H9 (cell line): Measurements from ENCODE around the gene NRP1. TPM values are rescaled to one million over a fixed set of nuclear protein-coding genes. Genes with fewer than 3 reads are reported as not detected.

Experiments used
- DNase-seq: peaks from one replicate; pipeline ENCODE4 v3.0.0-alpha.2; 2017
- H2AFZ ChIP-seq: one replicate; pipeline ENCODE4 v1.6.1; 2013; ENCODE audit warnings: mild to moderate bottlenecking, low read length, control low read depth, moderate library complexity
- H2AK5ac ChIP-seq: 2 replicates; pipeline ENCODE4 v1.6.1; 2013; ENCODE audit warnings: low read length, control low read depth, mixed read lengths; ENCODE audit not compliant: insufficient read length
- H2BK120ac ChIP-seq: one replicate; pipeline ENCODE4 v1.6.1; 2013; ENCODE audit warnings: low read depth, mild to moderate bottlenecking, low read length, control low read depth, inconsistent platforms; ENCODE audit not compliant: poor library complexity, severe bottlenecking
- H2BK12ac ChIP-seq: 2 replicates; pipeline ENCODE4 v1.6.1; 2013; ENCODE audit warnings: low read length, control low read depth, mixed read lengths, low read depth; ENCODE audit not compliant: insufficient read length
- H2BK15ac ChIP-seq: 2 replicates; pipeline ENCODE4 v1.6.1; 2013; ENCODE audit warnings: low read depth, low read length, control low read depth
- H2BK20ac ChIP-seq: one replicate; pipeline ENCODE4 v1.6.1; 2013; ENCODE audit warnings: low read depth, mild to moderate bottlenecking, low read length, control low read depth, inconsistent platforms; ENCODE audit not compliant: poor library complexity, severe bottlenecking
- H2BK5ac ChIP-seq: 2 replicates; pipeline ENCODE4 v1.6.1; 2013; ENCODE audit warnings: low read length, control low read depth, mixed read lengths; ENCODE audit not compliant: insufficient read length
- H3K14ac ChIP-seq: 2 replicates; pipeline ENCODE4 v1.6.1; 2013; ENCODE audit warnings: low read length, control low read depth; ENCODE audit not compliant: insufficient read depth
- H3K18ac ChIP-seq: 2 replicates; pipeline ENCODE4 v1.6.1; 2013; ENCODE audit warnings: low read depth, mild to moderate bottlenecking, mixed read lengths, low read length, control low read depth; ENCODE audit not compliant: insufficient read length
- H3K23ac ChIP-seq: 2 replicates; pipeline ENCODE4 v1.6.1; 2013; ENCODE audit warnings: low read length, control low read depth, mixed read lengths, low read depth; ENCODE audit not compliant: insufficient read length
- H3K23me2 ChIP-seq: 2 replicates; pipeline ENCODE4 v1.6.1; 2013; ENCODE audit warnings: low read depth, mild to moderate bottlenecking, mixed read lengths, low read length, control low read depth; ENCODE audit not compliant: insufficient read length, poor library complexity, severe bottlenecking
- H3K27ac ChIP-seq: 2 replicates; pipeline ENCODE4 v1.5.1; 2013; ENCODE audit warnings: low read length, control low read depth, mixed read lengths, low read depth; ENCODE audit not compliant: insufficient read length
- H3K27me3 ChIP-seq: 2 replicates; pipeline ENCODE4 v1.6.1; 2013; ENCODE audit warnings: low read length, control low read depth, inconsistent platforms; ENCODE audit not compliant: insufficient read depth
- H3K4ac ChIP-seq: 2 replicates; pipeline ENCODE4 v1.6.1; 2013; ENCODE audit warnings: low read depth, mild to moderate bottlenecking, control low read depth, inconsistent platforms, low read length, moderate library complexity
- H3K4me1 ChIP-seq: 2 replicates; pipeline ENCODE4 v1.6.1; 2013; ENCODE audit warnings: low read length, control low read depth, inconsistent platforms; ENCODE audit not compliant: insufficient read depth
- H3K4me2 ChIP-seq: 2 replicates; pipeline ENCODE4 v1.6.1; 2013; ENCODE audit warnings: low read length, control low read depth, mixed read lengths; ENCODE audit not compliant: insufficient read length, insufficient read depth
- H3K56ac ChIP-seq: 2 replicates; pipeline ENCODE4 v1.6.1; 2013; ENCODE audit warnings: low read depth, mild to moderate bottlenecking, mixed read lengths, low read length, control low read depth; ENCODE audit not compliant: insufficient read length
- H3K79me1 ChIP-seq: 2 replicates; pipeline ENCODE4 v1.6.1; 2013; ENCODE audit warnings: low read depth, mild to moderate bottlenecking, moderate library complexity, low read length, control low read depth, inconsistent platforms; ENCODE audit not compliant: insufficient read depth, poor library complexity, severe bottlenecking
- H3K79me2 ChIP-seq: 2 replicates; pipeline ENCODE4 v1.6.1; 2013; ENCODE audit warnings: low read length, control low read depth, inconsistent platforms; ENCODE audit not compliant: insufficient read depth
- H3K9ac ChIP-seq: 2 replicates; pipeline ENCODE4 v1.6.1; 2013; ENCODE audit warnings: low read length, control low read depth, mixed read lengths; ENCODE audit not compliant: insufficient read length; ENCODE audit errors: extremely low read depth
- H3K9me3 ChIP-seq: one replicate; pipeline ENCODE4 v1.6.1; 2013; ENCODE audit warnings: low read depth, low read length, inconsistent platforms; ENCODE audit not compliant: control insufficient read depth
- H3T11ph ChIP-seq: one replicate; pipeline ENCODE4 v1.6.1; 2013; ENCODE audit warnings: mild to moderate bottlenecking, low read length, control low read depth, inconsistent platforms
- H4K20me1 ChIP-seq: one replicate; pipeline ENCODE4 v1.6.1; 2013; ENCODE audit not compliant: control insufficient read depth, insufficient read length, insufficient read depth
- H4K5ac ChIP-seq: 2 replicates; pipeline ENCODE4 v1.6.1; 2013; ENCODE audit warnings: low read depth, mild to moderate bottlenecking, mixed read lengths, low read length, control low read depth; ENCODE audit not compliant: insufficient read length
- H4K8ac ChIP-seq: replicated peaks from 2 replicates; pipeline ENCODE4 v1.6.1; 2013; ENCODE audit warnings: low read length, control low read depth, mixed read lengths, low read depth; ENCODE audit not compliant: insufficient read length
- H4K91ac ChIP-seq: 2 replicates; pipeline ENCODE4 v1.6.1; 2013; ENCODE audit warnings: low read depth, mild to moderate bottlenecking, moderate library complexity, mixed read lengths, low read length, control low read depth; ENCODE audit not compliant: insufficient read length
- H3K27ac Mint-ChIP-seq, 3 experiments: 2 replicates in 2 of 3; 3 replicates in 1 of 3; pipeline ENCODE4 v1.8.0; 2020 to 2021; ENCODE audit warnings: mixed read lengths in 3 of 3, mild to moderate bottlenecking in 1 of 3, moderate library complexity in 1 of 3
- H3K27me3 Mint-ChIP-seq: 2 replicates; pipeline ENCODE4 v1.8.0; 2021; ENCODE audit warnings: low read depth, mild to moderate bottlenecking, moderate library complexity, mixed read lengths
- H3K36me3 Mint-ChIP-seq, 3 experiments: 2 replicates in 2 of 3; 3 replicates in 1 of 3; pipeline ENCODE4 v1.8.0; 2020 to 2021; ENCODE audit warnings: low read depth in 3 of 3, mixed read lengths in 3 of 3; ENCODE audit not compliant: insufficient read depth in 1 of 3
- H3K4me1 Mint-ChIP-seq, 2 experiments: 2 replicates each; pipeline ENCODE4 v1.8.0; 2020; ENCODE audit warnings: mixed read lengths in 2 of 2
- H3K4me3 Mint-ChIP-seq, 2 experiments: 2 replicates in 1 of 2; 3 replicates in 1 of 2; pipeline ENCODE4 v1.8.0; 2020 to 2021; ENCODE audit warnings: mild to moderate bottlenecking in 2 of 2, mixed read lengths in 2 of 2, moderate library complexity in 1 of 2
- H3K9me3 Mint-ChIP-seq, 2 experiments: 2 replicates in 1 of 2; 3 replicates in 1 of 2; pipeline ENCODE4 v1.8.0; 2020; ENCODE audit warnings: mild to moderate bottlenecking in 2 of 2, mixed read lengths in 2 of 2, moderate library complexity in 1 of 2
- CTCF ChIP-seq: fragments of 200-600 bp; sonication (generic); conservative IDR thresholded peaks from 3 replicates; pipeline ENCODE4 v1.8.0; 2021; ENCODE audit warnings: antibody characterized with exemption, mild to moderate bottlenecking
- WGBS: extraction: QIAGEN DNeasy Blood & Tissue Kit; methylation state at CpG from one replicate; pipeline ENCODE4 v1.1.7; 2013; ENCODE audit warnings: missing lambda C conversion rate, low lambda C conversion rate, mixed read lengths; ENCODE audit not compliant: insufficient read length; ENCODE audit errors: extremely low coverage; 5-methylcytosine and 5-hydroxymethylcytosine counted together
- total RNA-seq: library from RNA; stranded (reverse); gene quantifications from 2 replicates; pipeline ENCODE4 v1.2.1, GENCODE V29; 2021

The NRP1 gene
- total RNA-seq, 1 experiment from 2014 or later: 4.6 TPM

GRCh38 chr10:33330543-33331378, 3.7 kb downstream of the NRP1 start:
- H3K36me3 Mint-ChIP-seq: no peaks in the 10 kb centered on the region
- H2AFZ ChIP-seq: no peak overlapping the region
- peak; percentile 69 for DNase-seq
- no peaks in the 10 kb centered on the region; a peak in 1 of 5 replicates for H3K9me3 Mint-ChIP-seq
- no peak overlapping the region for H3K4me2 ChIP-seq
- H4K8ac ChIP-seq: no peak overlapping the region
- H4K5ac ChIP-seq: no peak overlapping the region
- H2BK5ac ChIP-seq: no peak overlapping the region
- no peak overlapping the region for H3K23ac ChIP-seq
- no peak overlapping the region for H2AK5ac ChIP-seq
- no peaks in the 10 kb centered on the region for H3K4me1 ChIP-seq
- no peak overlapping the region for H4K91ac ChIP-seq
- no peak overlapping the region for H2BK20ac ChIP-seq
- H4K20me1 ChIP-seq: no peaks in the 10 kb centered on the region
- H3K56ac ChIP-seq: no peak overlapping the region
- H2BK12ac ChIP-seq: no peak overlapping the region
- no peak overlapping the region for H3K18ac ChIP-seq
- TF ChIP-seq CTCF: peak; percentile 92
- no peak overlapping the region for H3T11ph ChIP-seq
- H3K79me2 ChIP-seq: no peaks in the 10 kb centered on the region
- no peak overlapping the region for H3K14ac ChIP-seq
- H3K27ac Mint-ChIP-seq: no peak overlapping the region
- H3K27ac ChIP-seq: no peak overlapping the region
- no peak overlapping the region for H3K4me3 Mint-ChIP-seq
- peaks cover 15% of the 10 kb centered on the region for H3K23me2 ChIP-seq
- no peaks in the 10 kb centered on the region for H3K9me3 ChIP-seq
- H2BK15ac ChIP-seq: no peak overlapping the region
- no peak overlapping the region for H3K9ac ChIP-seq
- H3K4me1 Mint-ChIP-seq: peaks cover 30 to 36% of the 10 kb centered on the region in 2 experiments
- H3K79me1 ChIP-seq: no peaks in the 10 kb centered on the region
- H3K4ac ChIP-seq: no peak overlapping the region
- WGBS: no CpG with 5 or more reads among the region's 13 CpGs
- peaks cover under 1% of the 10 kb centered on the region; the same call in 1 of the 2 replicates for H3K27me3 ChIP-seq
- no peak overlapping the region for H2BK120ac ChIP-seq
- H3K27me3 Mint-ChIP-seq: peaks cover 45% of the 10 kb centered on the region
